HepG2 (cell line): ENCODE measurements around the gene GPBP1. TPM values are rescaled to one million over a fixed set of nuclear protein-coding genes. Genes with fewer than 3 reads are reported as not detected.

ENCODE experiments used
- ATAC-seq: fragments of 200-7000 bp; cut with Tn5 transposase; 3 replicates; pipeline ENCODE4 v1.9.1; 2020; ENCODE audit warnings: mild to moderate bottlenecking, moderate library complexity
- BruUV-seq: library from RNA; stranded (reverse); fragments of 400-500 nt; replicated peaks from 2 replicates; lab custom pipeline; 2021; lab: Mats Ljungman, UMichigan
- CTCF ChIA-PET: fragments of 300-600 bp; formaldehyde crosslinking; extraction: SDS; loops from one replicate; lab custom pipeline; 2021; ENCODE audit warnings: low total read pairs, inconsistent platforms, low intra/inter-chr PET ratio; lab: Yijun Ruan, JAX
- POLR2A ChIA-PET: fragments of 350-600 bp; sonication (Branson Sonifier 250); formaldehyde crosslinking; loops from one replicate; lab custom pipeline; 2020; ENCODE audit warnings: antibody characterized with exemption, inconsistent platforms; lab: Yijun Ruan, JAX
- DNase-seq: peaks from one replicate; pipeline ENCODE4 v3.0.0-alpha.2; 2015; ENCODE audit warnings: low spot score
- FAIRE-seq: peaks from 3 replicates; lab custom pipeline; 2011; peaks lifted over from hg19 to GRCh38; lab: Jason Lieb, UNC
- H2AFZ ChIP-seq: one replicate; pipeline ENCODE4 v1.6.1; 2011; ENCODE audit warnings: low read length, inconsistent platforms
- H3K27ac ChIP-seq: fragments of 300-600 bp; 3 replicates; pipeline ENCODE4 v1.8.0; 2011; ENCODE audit warnings: mixed run types, mild to moderate bottlenecking, mixed read lengths, low read length, inconsistent platforms; ENCODE audit not compliant: insufficient read depth; ENCODE audit errors: extremely low read length
- H3K27me3 ChIP-seq, 2 experiments: fragments of 200-600 bp in 1 of 2; 2 replicates in 1 of 2; 3 replicates in 1 of 2; pipeline versions ENCODE4 v1.6.0 to v1.8.0; 2011; ENCODE audit warnings: low read length in 2 of 2, mild to moderate bottlenecking in 2 of 2, moderate library complexity in 2 of 2, inconsistent platforms in 1 of 2; ENCODE audit not compliant: insufficient read depth in 2 of 2, control insufficient read depth in 1 of 2
- H3K36me3 ChIP-seq, 2 experiments: fragments of 200-600 bp in 1 of 2; replicated peaks in 1 of 2; 2 replicates in 1 of 2; 3 replicates in 1 of 2; pipeline versions ENCODE4 v1.5.1 to v1.8.0; 2011; ENCODE audit warnings: low read length in 2 of 2, inconsistent platforms in 1 of 2; ENCODE audit not compliant: insufficient read depth in 2 of 2, control insufficient read depth in 1 of 2
- H3K4me1 ChIP-seq: 2 replicates; pipeline ENCODE4 v1.5.1; 2012; ENCODE audit warnings: low read length, inconsistent platforms; ENCODE audit not compliant: insufficient read depth
- H3K4me2 ChIP-seq: 2 replicates; pipeline ENCODE4 v1.6.0; 2011; ENCODE audit warnings: low read depth, low read length, inconsistent platforms
- H3K4me3 ChIP-seq, 3 experiments: fragments of 200-600 bp in 1 of 3; sonication (generic), shearing (Covaris generic) in 1 of 3; replicated peaks in 1 of 3; 2 replicates each; pipeline ENCODE4 v1.5.1; 2011 to 2016; ENCODE audit warnings: low read length in 3 of 3, inconsistent platforms in 2 of 3, low read depth in 2 of 3, mild to moderate bottlenecking in 2 of 3, control low read depth in 1 of 3, mixed read lengths in 1 of 3; ENCODE audit not compliant: insufficient read depth in 1 of 3
- H3K79me2 ChIP-seq: one replicate; pipeline ENCODE4 v1.6.1; 2011; ENCODE audit warnings: low read length, inconsistent platforms; ENCODE audit not compliant: insufficient read depth
- H3K9ac ChIP-seq: 2 replicates; pipeline ENCODE4 v1.6.0; 2011; ENCODE audit warnings: mild to moderate bottlenecking, low read depth, low read length, inconsistent platforms; ENCODE audit not compliant: insufficient read depth
- H3K9me3 ChIP-seq: 2 replicates; pipeline ENCODE4 v1.5.1; 2012; ENCODE audit warnings: mild to moderate bottlenecking, low read length
- H4K20me1 ChIP-seq: 2 replicates; pipeline ENCODE4 v1.6.0; 2011; ENCODE audit warnings: inconsistent platforms, mild to moderate bottlenecking, low read length, moderate library complexity; ENCODE audit not compliant: insufficient read depth
- MAF1 ChIP-seq: sonication (generic); formaldehyde crosslinking; IDR thresholded peaks from 2 replicates; pipeline ENCODE4 v1.5.0; 2020; ENCODE audit warnings: missing genetic modification reagents, borderline replicate concordance
- RFX1 ChIP-seq: fragments of 450-650 bp; IDR thresholded peaks from 2 replicates; pipeline ENCODE4 v1.6.1; 2017
- TP53 ChIP-seq: sonication (generic); formaldehyde crosslinking; conservative IDR thresholded peaks from 2 replicates; pipeline ENCODE4 v1.4.0; 2020; ENCODE audit warnings: missing genetic modification reagents
- WGBS: methylation state at CpG from one replicate; pipeline ENCODE4 v1.1.6; 2017; ENCODE audit warnings: low lambda C conversion rate; 5-methylcytosine and 5-hydroxymethylcytosine counted together
- in situ Hi-C: cut with HindIII; loops from 2 replicates; pipeline ENCODE4 v1.10.0; 2017; ENCODE audit warnings: low pct_unique_long_range_greater_than_20kb; ENCODE audit not compliant: extremely low pct_ligation_motif_present
- intact Hi-C: fragments of 100-400 bp; cut with micrococcal nuclease; formaldehyde crosslinking; loops from one replicate; pipeline ENCODE4 v1.10.0; 2022; ENCODE audit not compliant: unreplicated experiment
- polyA plus RNA-seq, 8 experiments: library from polyadenylated mRNA; depleted of rRNA in 3 of 8; stranded (reverse) in 7 of 8; unstranded in 1 of 8; fragments of >200 nt; fragmentation: Illumina TruSeq in 4 of 8; extraction: Trizol in 4 of 8; gene quantifications; 2 replicates each; pipeline versions ENCODE4 v1.2.1 to v1.2.3, GENCODE V29; 2011 to 2016; ENCODE audit warnings: low read depth in 4 of 8, missing spikeins in 1 of 8, mixed read lengths in 1 of 8; ENCODE audit not compliant: insufficient read depth in 1 of 8
- total RNA-seq, 5 experiments: library from RNA; depleted of rRNA; stranded (reverse); fragments of >200 nt; fragmentation: Illumina TruSeq; extraction: Trizol; gene quantifications; 2 replicates each; pipeline ENCODE4 v1.2.3, GENCODE V29; 2016; ENCODE audit warnings: low read depth in 1 of 5
- TF ChIP-seq, protein P1 (sequence below): IDR thresholded peaks from 2 replicates; pipeline ENCODE4 v1.6.1; 2016; ENCODE audit warnings: low read depth

Gene GPBP1
- total and polyA plus RNA-seq, 2 of the 13 experiments (the other 11 are each of a cell fraction or from before 2014, with no cell fraction given) = 27.1 to 72.2 TPM

DNA sequence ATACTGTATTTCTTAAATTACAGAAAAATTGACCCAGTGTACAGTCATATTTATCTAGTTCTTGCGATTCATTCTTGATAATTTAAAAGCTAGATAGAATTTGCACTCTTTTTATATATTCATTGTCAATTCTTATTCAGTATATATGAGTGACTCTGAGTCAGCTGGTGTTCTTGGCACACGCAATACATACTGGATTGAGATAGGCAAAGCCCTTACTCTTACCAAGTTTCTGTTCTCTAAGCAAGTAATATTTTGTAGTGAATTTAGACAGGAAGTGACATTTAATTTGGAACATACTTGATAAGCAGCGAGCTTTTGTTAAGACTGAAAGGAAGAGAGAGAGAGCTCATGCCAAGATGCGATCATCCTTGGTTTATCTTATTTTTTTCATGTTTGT is 57.7 kb downstream of the GPBP1 start (continued):
- no peak for TF ChIP-seq TP53 (CRISPR knock-in tag)

DNA sequence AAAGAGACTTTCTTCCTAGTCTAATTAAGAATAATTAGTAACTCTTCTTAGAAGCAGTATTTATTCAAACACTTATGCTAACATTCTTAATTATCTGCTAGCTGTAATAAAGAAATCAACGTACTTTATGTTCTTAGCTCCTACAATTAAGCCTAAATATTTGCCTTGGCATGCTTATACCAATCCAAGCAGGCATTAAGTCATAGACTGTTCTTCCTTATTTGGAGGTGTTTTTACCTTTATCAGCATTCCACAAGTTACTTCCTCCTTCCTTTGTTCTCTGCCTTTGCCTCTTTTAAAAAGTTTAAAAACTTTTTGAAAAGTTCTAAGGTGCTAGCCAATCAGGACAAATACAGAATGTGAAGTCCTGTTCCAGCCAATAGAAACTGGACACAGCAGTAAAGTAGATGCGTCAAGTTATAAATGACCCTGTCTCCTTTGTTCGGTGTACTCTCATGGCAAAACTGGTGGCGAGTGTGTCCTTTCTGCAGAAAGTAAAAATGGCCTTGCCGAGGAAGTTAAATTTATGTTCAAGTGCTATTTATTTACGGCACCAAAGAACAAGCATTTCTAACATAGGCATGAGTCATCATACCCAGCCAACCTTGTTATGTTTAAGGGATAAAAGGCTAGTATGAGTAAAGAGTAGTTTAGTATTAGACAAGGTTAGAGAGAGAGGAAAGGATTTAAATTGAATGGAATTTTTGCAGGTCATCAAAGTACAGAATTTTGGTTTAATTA is 58.6 kb downstream of the GPBP1 start:
- no peak overlapping the region for H3K4me3 ChIP-seq
- 97% methylated on average over 6 of the region's 6 CpGs for WGBS
- H3K9ac ChIP-seq = no peak overlapping the region
- H3K4me2 ChIP-seq = no peak overlapping the region
- no peak overlapping the region for H2AFZ ChIP-seq
- H4K20me1 ChIP-seq = peaks cover 7% of the 10 kb centered on the region; the same call in 1 of the 2 replicates
- H3K36me3 ChIP-seq = peaks cover 10 to 58% of the 10 kb centered on the region in 2 experiments
- H3K27ac ChIP-seq = no peak overlapping the region
- TF ChIP-seq MAF1 (CRISPR knock-in tag) = no peak
- TF ChIP-seq, protein P1, sequence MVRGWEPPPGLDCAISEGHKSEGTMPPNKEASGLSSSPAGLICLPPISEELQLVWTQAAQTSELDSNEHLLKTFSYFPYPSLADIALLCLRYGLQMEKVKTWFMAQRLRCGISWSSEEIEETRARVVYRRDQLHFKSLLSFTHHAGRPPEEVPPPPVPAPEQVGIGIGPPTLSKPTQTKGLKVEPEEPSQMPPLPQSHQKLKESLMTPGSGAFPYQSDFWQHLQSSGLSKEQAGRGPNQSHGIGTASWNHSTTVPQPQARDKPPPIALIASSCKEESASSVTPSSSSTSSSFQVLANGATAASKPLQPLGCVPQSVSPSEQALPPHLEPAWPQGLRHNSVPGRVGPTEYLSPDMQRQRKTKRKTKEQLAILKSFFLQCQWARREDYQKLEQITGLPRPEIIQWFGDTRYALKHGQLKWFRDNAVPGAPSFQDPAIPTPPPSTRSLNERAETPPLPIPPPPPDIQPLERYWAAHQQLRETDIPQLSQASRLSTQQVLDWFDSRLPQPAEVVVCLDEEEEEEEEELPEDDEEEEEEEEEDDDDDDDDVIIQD (CRISPR knock-in tag) = peak; percentile 22; the same call in 1 of the 2 replicates
- no peak for TF ChIP-seq RFX1
- POLR2A ChIA-PET = no interaction called here
- in situ Hi-C loops (no loop called here), intact Hi-C loops (no loop called here)
- DNase-seq = no peak
- no peak for ATAC-seq
- no peaks in the 10 kb centered on the region for H3K9me3 ChIP-seq
- FAIRE-seq = no peak
- no peaks in the 10 kb centered on the region for H3K27me3 ChIP-seq
- H3K79me2 ChIP-seq = peaks cover 4% of the 10 kb centered on the region
- BruUV-seq = no TSS peak
- no peaks in the 10 kb centered on the region for H3K4me1 ChIP-seq
- CTCF ChIA-PET = no interaction called here
